Transverse colon (tissue), 4 donors: ENCODE results near the gene ELAC1. TPM values are rescaled to one million over a fixed set of nuclear protein-coding genes. Genes with fewer than 3 reads are reported as not detected.
"Not testable (repeated sequence)": the region's sequence is repeated elsewhere in the genome, so short reads cannot be mapped to it uniquely, and the experiment has no call there.

Source experiments
- DNase-seq: peaks from one replicate; pipeline ENCODE4 v3.0.0-alpha.2; 2019
- H3K27ac ChIP-seq, 4 donors: fragments of 200-600 bp; sonication (generic); 2 replicates each; pipeline ENCODE4 v1.5.1; 2016 to 2018; ENCODE audit warnings: inconsistent platforms in 4 of 4
- H3K27me3 ChIP-seq: fragments of 200-600 bp; sonication (generic); 2 replicates; pipeline ENCODE4 v1.5.1; 2017; ENCODE audit warnings: inconsistent platforms
- H3K36me3 ChIP-seq, 4 donors: fragments of 200-600 bp; sonication (generic); 2 replicates each; pipeline ENCODE4 v1.5.1; 2017 to 2019; ENCODE audit warnings: inconsistent platforms in 4 of 4
- H3K4me1 ChIP-seq, 4 donors: fragments of 200-600 bp; sonication (generic); 2 replicates each; pipeline ENCODE4 v1.5.1; 2017 to 2020; ENCODE audit warnings: inconsistent platforms in 4 of 4
- H3K4me3 ChIP-seq, 4 donors: fragments of 200-600 bp; sonication (generic); 1 replicate in 1 of 4; 2 replicates in 3 of 4; pipeline versions ENCODE4 v1.5.1 to v1.6.1; 2017 to 2019; ENCODE audit warnings: inconsistent platforms in 4 of 4
- H3K9me3 ChIP-seq, 2 donors: fragments of 200-600 bp; sonication (generic); 2 replicates each; pipeline ENCODE4 v1.5.1; 2017 to 2019; ENCODE audit warnings: inconsistent platforms in 2 of 2
- CTCF ChIP-seq, 5 experiments: fragments of 200-600 bp in 3 of 5; fragments of 450-650 bp in 2 of 5; sonication (generic) in 3 of 5; IDR thresholded peaks; 1 replicate in 2 of 5; 2 replicates in 3 of 5; pipeline ENCODE4 v1.5.1; 2016 to 2017; ENCODE audit warnings: antibody characterized with exemption in 5 of 5, inconsistent platforms in 3 of 5, mild to moderate bottlenecking in 2 of 5, moderate library complexity in 1 of 5
- EP300 ChIP-seq: sonication (generic); formaldehyde crosslinking; IDR thresholded peaks from one replicate; pipeline ENCODE4 v1.6.1; 2017; ENCODE audit warnings: antibody characterized with exemption, low read depth
- POLR2A ChIP-seq: fragments of 450-650 bp; IDR thresholded peaks from one replicate; pipeline ENCODE4 v1.6.1; 2016; ENCODE audit warnings: antibody characterized with exemption, mild to moderate bottlenecking, moderate library complexity
- POLR2AphosphoS5 ChIP-seq, 3 donors: sonication (generic); formaldehyde crosslinking; IDR thresholded peaks; one replicate each; pipeline ENCODE4 v1.6.1; 2016; ENCODE audit warnings: antibody characterized with exemption in 3 of 3
- WGBS, 2 donors: methylation state at CpG; one replicate each; pipeline ENCODE4 v1.1.5; 2018; ENCODE audit warnings: low coverage in 1 of 2; 5-methylcytosine and 5-hydroxymethylcytosine counted together
- in situ Hi-C, 4 donors: fragments of 200-750 bp; cut with MboI; loops; one replicate each; pipeline versions ENCODE4 v1.15.0 to v1.15.1; 2017; ENCODE audit warnings: low sequenced_read_pairs in 3 of 4, low pct_ligation_motif_present in 1 of 4, low pct_unique_long_range_greater_than_20kb in 1 of 4
- intact Hi-C: fragments of 100-400 bp; cut with DNase I; formaldehyde crosslinking; loops from one replicate; pipeline ENCODE4 v1.15.1; 2023; ENCODE audit warnings: low total_unique reads
- total RNA-seq, 4 donors: library from RNA; depleted of rRNA; stranded (reverse); fragments of >200 nt; gene quantifications; one replicate each; pipeline ENCODE4 v1.1.0, GENCODE V29; 2016

The ELAC1 gene
- total RNA-seq, 4 donors from 2014 or later, result 3.2 to 9.6 (median 6.4) TPM; not detected in 1

GRCh38 chr18:50956116-50956515 lies 11.7 kb upstream of the ELAC1 start:
- TF ChIP-seq CTCF (IDR thresholded peaks at IDR 0.05), result no peak
- TF ChIP-seq EP300, result no peak
- no peak for TF ChIP-seq POLR2A
- no peak for TF ChIP-seq POLR2AphosphoS5 (IDR thresholded peaks at IDR 0.05)

GRCh38 chr18:50961974-50962373 lies 5.9 kb upstream of the ELAC1 start:
- intact Hi-C loops, result no loop called here
- 67 to 75% methylated on average over 1 of the region's 1 CpG for WGBS, 2 donors
- no peak overlapping the region for H3K4me3 ChIP-seq
- DNase-seq, result no peak
- no peak overlapping the region for H3K27ac ChIP-seq
- no peaks in the 10 kb centered on the region for H3K36me3 ChIP-seq
- TF ChIP-seq POLR2AphosphoS5 (IDR thresholded peaks at IDR 0.05) (no peak), POLR2A (no peak), EP300 (no peak), CTCF (IDR thresholded peaks at IDR 0.05) (no peak)
- peaks cover 0 to 7% (median 5%) of the 10 kb centered on the region in 4 donors for H3K4me1 ChIP-seq
- no peaks in the 10 kb centered on the region for H3K27me3 ChIP-seq
- H3K9me3 ChIP-seq, result peaks cover 21 to 28% of the 10 kb centered on the region in 2 donors
- in situ Hi-C loops, result no loop called here

More at GRCh38 chr18:50956116-50956515, 11.7 kb upstream of the ELAC1 start:
- H3K27ac ChIP-seq, result no peak overlapping the region
- H3K9me3 ChIP-seq, result peaks cover 0 to 4% of the 10 kb centered on the region in 2 donors
- H3K4me3 ChIP-seq, result no peak overlapping the region
- peaks cover 0 to 7% (median 5%) of the 10 kb centered on the region in 4 donors for H3K4me1 ChIP-seq
- H3K36me3 ChIP-seq, result no peaks in the 10 kb centered on the region
- H3K27me3 ChIP-seq, result no peaks in the 10 kb centered on the region
- intact Hi-C loops (no loop called here), in situ Hi-C loops (no loop called here)
- 91% methylated on average over 3 of the region's 3 CpGs; no CpG with 5 or more reads in 1 of the 2 donors for WGBS, 2 donors
- no peak for DNase-seq

- Histone ChIP-seq H3K36me3 (peaks cover 0 to under 1% (median 0%) of the 10 kb centered on the region in 4 donors), H3K4me3 (no peak overlapping the region), H3K27ac (peak overlapping the region in 3 of 4 donors; percentile 97 to 99 (median 99)), H3K27me3 (no peaks in the 10 kb centered on the region), H3K4me1 (peaks cover 8 to 36% (median 19%) of the 10 kb centered on the region in 4 donors), H3K9me3 (no peaks in the 10 kb centered on the region)
- intact Hi-C loops (no loop called here), in situ Hi-C loops (no loop called here)
- TF ChIP-seq POLR2AphosphoS5 (IDR thresholded peaks at IDR 0.05), result no peak
- TF ChIP-seq CTCF (IDR thresholded peaks at IDR 0.05), result no peak
- TF ChIP-seq EP300, result no peak
- no peak for TF ChIP-seq POLR2A
- 50 to 83% methylated on average over 2 to 5 of the region's 5 CpGs for WGBS, 2 donors
- DNase-seq, result no peak
These were observed 1.6 kb downstream of the ELAC1 start for GRCh38 chr18:50969448-50969847.

GRCh38 chr18:50970006-50970405 lies 2.2 kb downstream of the ELAC1 start:
- H3K27ac ChIP-seq, result peak overlapping the region in 2 of 4 donors; percentile 37 to 45
- WGBS, 2 donors, result 48 to 71% methylated on average over 1 to 2 of the region's 2 CpGs

GRCh38 chr18:50972404-50972803 lies 4.6 kb downstream of the ELAC1 start:
- WGBS, 2 donors, result 60 to 82% methylated on average over 2 to 5 of the region's 5 CpGs
- in situ Hi-C loops, H3K9me3 ChIP-seq, H3K27me3 ChIP-seq, H3K27ac ChIP-seq, H3K4me3 ChIP-seq, intact Hi-C loops, DNase-seq: not testable (repeated sequence)
- peaks cover 8 to 36% (median 19%) of the 10 kb centered on the region in 4 donors for H3K4me1 ChIP-seq
- peaks cover 0 to 29% (median 8%) of the 10 kb centered on the region in 4 donors for H3K36me3 ChIP-seq

More at GRCh38 chr18:50970006-50970405, 2.2 kb downstream of the ELAC1 start:
- Histone ChIP-seq H3K27me3 (no peaks in the 10 kb centered on the region), H3K9me3 (no peaks in the 10 kb centered on the region), H3K4me1 (peaks cover 8 to 36% (median 19%) of the 10 kb centered on the region in 4 donors), H3K36me3 (peaks cover 0 to 6% (median 0%) of the 10 kb centered on the region in 4 donors), H3K4me3 (no peak overlapping the region)
- TF ChIP-seq EP300 (no peak), POLR2AphosphoS5 (IDR thresholded peaks at IDR 0.05) (no peak), POLR2A (no peak), CTCF (IDR thresholded peaks at IDR 0.05) (no peak)
- in situ Hi-C loops, result no loop called here
- peak; percentile 64 for DNase-seq
- intact Hi-C loops, result no loop called here
